IMR-90 (cell line): ENCODE results near the gene CD8A. TPM values are rescaled to one million over a fixed set of nuclear protein-coding genes. Genes with fewer than 3 reads are reported as not detected.

Experiments
- ATAC-seq: fragments of 200-7000 bp; cut with Tn5 transposase; 2 replicates; pipeline ENCODE4 v1.9.1; 2020; ENCODE audit warnings: low read depth, mild to moderate bottlenecking, moderate library complexity
- BruUV-seq: library from RNA; stranded (reverse); fragments of 400-500 nt; replicated peaks from 2 replicates; lab custom pipeline; 2021; lab: Mats Ljungman, UMichigan
- CTCF ChIA-PET: fragments of 300-600 bp; formaldehyde crosslinking; extraction: SDS; loops from one replicate; lab custom pipeline; 2021; ENCODE audit warnings: antibody characterized with exemption; lab: Yijun Ruan, JAX
- POLR2A ChIA-PET: fragments of 300-600 bp; sonication (Branson Sonifier 250); formaldehyde crosslinking; loops from one replicate; lab custom pipeline; 2022; ENCODE audit warnings: antibody characterized with exemption; ENCODE audit not compliant: unreplicated experiment; lab: Charles Lee
- DNase-seq: peaks from one replicate; pipeline ENCODE4 v3.0.0; 2013
- H2AFZ ChIP-seq: replicated peaks from 2 replicates; pipeline ENCODE3; 2013; ENCODE audit warnings: low read length, mild to moderate bottlenecking; ENCODE audit not compliant: poor library complexity
- H2AK5ac ChIP-seq: 2 replicates; pipeline ENCODE4 v1.6.1; 2013; ENCODE audit warnings: low read depth, low read length, inconsistent platforms
- H2AK9ac ChIP-seq: replicated peaks from 2 replicates; pipeline ENCODE3; 2013; ENCODE audit warnings: mild to moderate bottlenecking, low read depth, low read length, moderate library complexity; ENCODE audit not compliant: poor library complexity
- H2BK120ac ChIP-seq: 2 replicates; pipeline ENCODE4 v1.6.1; 2013; ENCODE audit warnings: low read depth, low read length, inconsistent platforms
- H2BK15ac ChIP-seq: 3 replicates; pipeline ENCODE4 v1.6.1; 2013; ENCODE audit warnings: low read depth, low read length, inconsistent platforms
- H2BK20ac ChIP-seq: 2 replicates; pipeline ENCODE4 v1.6.1; 2013; ENCODE audit warnings: low read depth, mild to moderate bottlenecking, inconsistent platforms, low read length, moderate library complexity
- H2BK5ac ChIP-seq: 2 replicates; pipeline ENCODE4 v1.6.1; 2013; ENCODE audit warnings: mild to moderate bottlenecking, low read depth, low read length, inconsistent platforms; ENCODE audit not compliant: poor library complexity, severe bottlenecking
- H3K14ac ChIP-seq: replicated peaks from 2 replicates; pipeline ENCODE4 v1.6.1; 2013; ENCODE audit warnings: low read depth, low read length, inconsistent platforms
- H3K18ac ChIP-seq: 2 replicates; pipeline ENCODE4 v1.6.1; 2013; ENCODE audit warnings: low read depth, low read length, control low read depth
- H3K23ac ChIP-seq: 2 replicates; pipeline ENCODE4 v1.6.1; 2013; ENCODE audit warnings: low read depth, low read length, inconsistent platforms
- H3K27ac ChIP-seq: 2 replicates; pipeline ENCODE4 v1.5.1; 2013; ENCODE audit warnings: mild to moderate bottlenecking, control low read depth, low read length; ENCODE audit not compliant: insufficient read depth
- H3K27me3 ChIP-seq: 2 replicates; pipeline ENCODE4 v1.6.1; 2013; ENCODE audit warnings: low read length; ENCODE audit not compliant: control insufficient read depth, insufficient read depth
- H3K36me3 ChIP-seq: 2 replicates; pipeline ENCODE4 v1.6.1; 2013; ENCODE audit warnings: low read length, mixed read lengths; ENCODE audit not compliant: control insufficient read depth, insufficient read depth
- H3K4ac ChIP-seq: 2 replicates; pipeline ENCODE4 v1.6.1; 2013; ENCODE audit warnings: low read depth, low read length, inconsistent platforms
- H3K4me1 ChIP-seq: 2 replicates; pipeline ENCODE4 v1.6.1; 2013; ENCODE audit warnings: low read length, mixed read lengths; ENCODE audit not compliant: control insufficient read depth, insufficient read depth
- H3K4me2 ChIP-seq: 2 replicates; pipeline ENCODE4 v1.6.1; 2013; ENCODE audit warnings: low read depth, mild to moderate bottlenecking, control low read depth, low read length, moderate library complexity
- H3K4me3 ChIP-seq: 2 replicates; pipeline ENCODE4 v1.5.1; 2013; ENCODE audit warnings: low read depth, mild to moderate bottlenecking, control low read depth, low read length, moderate library complexity; ENCODE audit not compliant: insufficient read depth
- H3K56ac ChIP-seq: 2 replicates; pipeline ENCODE4 v1.6.1; 2013; ENCODE audit warnings: low read length, inconsistent platforms; ENCODE audit not compliant: insufficient read depth; ENCODE audit errors: extremely low read depth
- H3K79me1 ChIP-seq, 2 experiments: 2 replicates each; pipeline ENCODE4 v1.6.1; 2013; ENCODE audit warnings: low read length in 2 of 2, inconsistent platforms in 1 of 2, low read depth in 1 of 2
- H3K9ac ChIP-seq: 2 replicates; pipeline ENCODE4 v1.6.1; 2013; ENCODE audit warnings: low read depth, low read length, control low read depth
- H3K9me1 ChIP-seq: 2 replicates; pipeline ENCODE4 v1.6.1; 2013; ENCODE audit warnings: low read length, inconsistent platforms; ENCODE audit not compliant: insufficient read depth
- H3K9me3 ChIP-seq: 2 replicates; pipeline ENCODE4 v1.6.1; 2013; ENCODE audit warnings: low read length; ENCODE audit not compliant: control insufficient read depth, insufficient read depth
- H4K20me1 ChIP-seq: 2 replicates; pipeline ENCODE4 v1.6.1; 2013; ENCODE audit warnings: low read length, inconsistent platforms; ENCODE audit not compliant: insufficient read depth
- H4K5ac ChIP-seq: 2 replicates; pipeline ENCODE4 v1.6.1; 2013; ENCODE audit warnings: mild to moderate bottlenecking, low read depth, low read length, control low read depth
- H4K8ac ChIP-seq, 2 experiments: 2 replicates each; pipeline ENCODE4 v1.6.1; 2013; ENCODE audit warnings: low read depth in 2 of 2, low read length in 2 of 2, control low read depth in 1 of 2, inconsistent platforms in 1 of 2
- H4K91ac ChIP-seq: 2 replicates; pipeline ENCODE4 v1.6.1; 2013; ENCODE audit warnings: low read depth, low read length, inconsistent platforms; ENCODE audit not compliant: insufficient read depth
- BHLHE40 ChIP-seq: fragments of 150-350 bp; IDR thresholded peaks from 2 replicates; pipeline ENCODE4 v1.6.1; 2016; ENCODE audit warnings: mild to moderate bottlenecking, low read depth, low read length
- CEBPB ChIP-seq: IDR thresholded peaks from 2 replicates; pipeline ENCODE4 v1.6.1; 2012; ENCODE audit warnings: low read depth, low read length, improper control_type of control experiment
- CHD1 ChIP-seq: IDR thresholded peaks from 2 replicates; pipeline ENCODE4 v1.6.1; 2012; ENCODE audit warnings: low read depth, low read length, improper control_type of control experiment
- FOS ChIP-seq: fragments of 150-350 bp; IDR thresholded peaks from 2 replicates; pipeline ENCODE4 v1.6.1; 2016; ENCODE audit warnings: low read depth, low read length
- MAFK ChIP-seq: IDR thresholded peaks from 2 replicates; pipeline ENCODE4 v1.6.1; 2012; ENCODE audit warnings: low read depth, low read length, improper control_type of control experiment
- MAZ ChIP-seq: IDR thresholded peaks from 2 replicates; pipeline ENCODE4 v1.6.1; 2012; ENCODE audit warnings: low read depth, mild to moderate bottlenecking, low read length, improper control_type of control experiment, moderate library complexity, borderline replicate concordance
- MXI1 ChIP-seq: IDR thresholded peaks from 2 replicates; pipeline ENCODE4 v1.6.1; 2012; ENCODE audit warnings: low read depth, mild to moderate bottlenecking, low read length, moderate library complexity, borderline replicate concordance
- NFE2L2 ChIP-seq: fragments of 150-350 bp; IDR thresholded peaks from 2 replicates; pipeline ENCODE4 v1.6.1; 2016; ENCODE audit warnings: low read depth, mild to moderate bottlenecking, low read length
- POLR2A ChIP-seq: IDR thresholded peaks from 2 replicates; pipeline ENCODE4 v1.6.1; 2012; ENCODE audit warnings: mild to moderate bottlenecking, low read depth, low read length
- RCOR1 ChIP-seq: IDR thresholded peaks from 2 replicates; pipeline ENCODE4 v1.6.1; 2012; ENCODE audit warnings: mild to moderate bottlenecking, low read length, improper control_type of control experiment; ENCODE audit not compliant: insufficient replicate concordance
- RFX5 ChIP-seq: IDR thresholded peaks from 2 replicates; pipeline ENCODE4 v1.8.0; 2012; ENCODE audit warnings: low read depth, mild to moderate bottlenecking, low read length, moderate library complexity
- SMC3 ChIP-seq: fragments of 150-350 bp; IDR thresholded peaks from 2 replicates; pipeline ENCODE4 v1.6.1; 2016; ENCODE audit warnings: low read depth, mild to moderate bottlenecking, antibody characterized with exemption, low read length, moderate library complexity
- WGBS, 2 experiments: methylation state at CpG; one replicate each; pipeline versions ENCODE4 v1.1.5 to v1.1.7; 2013; ENCODE audit warnings: missing lambda C conversion rate in 2 of 2; ENCODE audit not compliant: insufficient read length in 1 of 2; ENCODE audit errors: extremely low coverage in 2 of 2; 5-methylcytosine and 5-hydroxymethylcytosine counted together
- dilution Hi-C: fragments of 300-500 bp; cut with HindIII; formaldehyde crosslinking; loops from one replicate; pipeline ENCODE4 v1.14.3; 2018; ENCODE audit warnings: low sequenced_read_pairs; ENCODE audit not compliant: unreplicated experiment
- in situ Hi-C: fragments of 300-500 bp; cut with MboI; formaldehyde crosslinking; loops from 3 replicates; pipeline ENCODE4 v1.14.3; 2019; ENCODE audit warnings: low sequenced_read_pairs, inconsistent platforms, mixed read lengths
- intact Hi-C: fragments of 100-400 bp; cut with micrococcal nuclease; formaldehyde crosslinking; loops from 2 replicates; pipeline ENCODE4 v1.10.0; 2022
- polyA plus RNA-seq, 3 experiments: library from polyadenylated mRNA; depleted of rRNA; stranded (reverse); fragments of >200 nt; gene quantifications; 2 replicates each; pipeline ENCODE4 v1.2.3, GENCODE V29; 2012; ENCODE audit warnings: low replicate concordance in 1 of 3
- total RNA-seq: library from RNA; depleted of rRNA; stranded (reverse); fragments of >200 nt; gene quantifications from 2 replicates; pipeline ENCODE4 v1.2.3, GENCODE V29; 2012
- TF ChIP-seq, protein P1 (sequence below): conservative IDR thresholded peaks from 2 replicates; pipeline ENCODE4 v1.5.1; 2012; ENCODE audit warnings: mild to moderate bottlenecking, low read depth, low read length, improper control_type of control experiment
- TF ChIP-seq, protein P2 (sequence below): fragments of 150-350 bp; IDR thresholded peaks from 2 replicates; pipeline ENCODE4 v1.6.1; 2017; ENCODE audit warnings: mild to moderate bottlenecking, antibody characterized with exemption, low read length, low read depth
- TF ChIP-seq, protein P3 (sequence below): fragments of 150-350 bp; IDR thresholded peaks from 2 replicates; pipeline ENCODE4 v1.6.1; 2016; ENCODE audit warnings: low read depth, mild to moderate bottlenecking, low read length, moderate library complexity, borderline replicate concordance

CD8A gene
- total and polyA plus RNA-seq, 2 of the 4 experiments (the other 2 are of a cell fraction) = not detected

DNA sequence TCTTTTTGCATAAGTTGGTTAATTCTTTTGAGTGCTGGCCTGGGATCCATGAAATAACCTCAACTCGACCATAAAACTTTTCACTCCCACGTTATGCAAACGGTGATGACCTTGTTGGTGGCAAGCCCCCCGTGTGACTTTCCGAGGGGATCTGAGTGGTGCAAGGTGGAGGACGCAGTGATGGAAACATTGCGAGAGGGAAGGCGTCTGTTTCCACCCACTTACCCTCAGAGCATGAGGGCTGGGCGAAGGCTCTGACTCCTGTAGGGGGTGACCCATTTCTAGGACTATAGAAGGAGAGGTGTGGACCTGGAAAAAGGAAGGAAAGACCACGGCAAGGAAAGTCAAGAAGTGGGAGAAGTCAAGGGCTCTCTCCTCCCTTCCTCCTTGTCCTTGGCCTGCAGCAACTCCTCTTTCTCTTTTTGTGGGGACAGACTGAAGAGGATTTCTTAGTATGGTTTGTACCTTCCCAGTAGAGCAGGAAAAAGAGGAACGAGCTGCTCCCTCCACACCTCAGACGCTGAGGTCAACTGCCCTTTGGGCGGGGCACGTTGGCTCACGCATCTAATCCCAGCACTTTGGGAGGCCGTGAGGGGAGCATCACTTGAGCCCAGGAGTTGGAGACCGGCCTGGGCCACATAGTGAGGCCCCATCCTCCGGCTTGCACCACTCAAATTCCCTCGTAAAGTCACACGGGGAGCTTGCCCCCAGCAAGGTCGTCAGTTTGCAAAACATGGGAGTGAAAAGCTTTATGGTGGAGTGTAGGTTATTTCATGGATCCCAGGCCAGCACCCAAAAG is 15.5 kb upstream of the CD8A start:
- Histone ChIP-seq H2BK20ac (no peak overlapping the region), H3K79me1 (no peaks in the 10 kb centered on the region), H3K23ac (no peak overlapping the region), H3K4me3 (no peak overlapping the region), H3K27me3 (peaks cover 47% of the 10 kb centered on the region), H4K91ac (no peak overlapping the region), H3K4ac (no peak overlapping the region), H2BK5ac (no peak overlapping the region), H2AK9ac (no peak overlapping the region), H3K9ac (no peak overlapping the region), H2AFZ (peak overlapping the region; percentile 58), H2AK5ac (no peak overlapping the region), H3K4me2 (no peak overlapping the region), H4K8ac (no peak overlapping the region), H3K56ac (no peak overlapping the region), H3K9me1 (no peaks in the 10 kb centered on the region), H3K18ac (no peak overlapping the region), H3K4me1 (no peaks in the 10 kb centered on the region), H3K27ac (no peak overlapping the region), H3K36me3 (no peaks in the 10 kb centered on the region), H4K20me1 (no peaks in the 10 kb centered on the region), H3K9me3 (no peaks in the 10 kb centered on the region; the same call in 1 of the 2 replicates), H2BK120ac (no peak overlapping the region), H3K14ac (no peak overlapping the region), H2BK15ac (no peak overlapping the region), H4K5ac (no peak overlapping the region)
- ATAC-seq (no peak), DNase-seq (no peak)
- in situ Hi-C loops (no loop called here), dilution Hi-C loops (no loop called here), intact Hi-C loops (loop anchor here (5.0 kb wide), 1 partner anchor 411 kb away; no protein-coding TSS in a partner anchor)
- ChIA-PET POLR2A (no interaction called here), CTCF (no interaction called here)
- WGBS, 2 experiments = 81% methylated on average over 4 of the region's 21 CpGs; no CpG with 5 or more reads in 1 of the 2 experiments
- BruUV-seq = no TSS peak
- TF ChIP-seq RCOR1 = no peak
- TF ChIP-seq MAFK = no peak
- TF ChIP-seq, protein P1, sequence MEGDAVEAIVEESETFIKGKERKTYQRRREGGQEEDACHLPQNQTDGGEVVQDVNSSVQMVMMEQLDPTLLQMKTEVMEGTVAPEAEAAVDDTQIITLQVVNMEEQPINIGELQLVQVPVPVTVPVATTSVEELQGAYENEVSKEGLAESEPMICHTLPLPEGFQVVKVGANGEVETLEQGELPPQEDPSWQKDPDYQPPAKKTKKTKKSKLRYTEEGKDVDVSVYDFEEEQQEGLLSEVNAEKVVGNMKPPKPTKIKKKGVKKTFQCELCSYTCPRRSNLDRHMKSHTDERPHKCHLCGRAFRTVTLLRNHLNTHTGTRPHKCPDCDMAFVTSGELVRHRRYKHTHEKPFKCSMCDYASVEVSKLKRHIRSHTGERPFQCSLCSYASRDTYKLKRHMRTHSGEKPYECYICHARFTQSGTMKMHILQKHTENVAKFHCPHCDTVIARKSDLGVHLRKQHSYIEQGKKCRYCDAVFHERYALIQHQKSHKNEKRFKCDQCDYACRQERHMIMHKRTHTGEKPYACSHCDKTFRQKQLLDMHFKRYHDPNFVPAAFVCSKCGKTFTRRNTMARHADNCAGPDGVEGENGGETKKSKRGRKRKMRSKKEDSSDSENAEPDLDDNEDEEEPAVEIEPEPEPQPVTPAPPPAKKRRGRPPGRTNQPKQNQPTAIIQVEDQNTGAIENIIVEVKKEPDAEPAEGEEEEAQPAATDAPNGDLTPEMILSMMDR = no peak
- TF ChIP-seq, protein P2, sequence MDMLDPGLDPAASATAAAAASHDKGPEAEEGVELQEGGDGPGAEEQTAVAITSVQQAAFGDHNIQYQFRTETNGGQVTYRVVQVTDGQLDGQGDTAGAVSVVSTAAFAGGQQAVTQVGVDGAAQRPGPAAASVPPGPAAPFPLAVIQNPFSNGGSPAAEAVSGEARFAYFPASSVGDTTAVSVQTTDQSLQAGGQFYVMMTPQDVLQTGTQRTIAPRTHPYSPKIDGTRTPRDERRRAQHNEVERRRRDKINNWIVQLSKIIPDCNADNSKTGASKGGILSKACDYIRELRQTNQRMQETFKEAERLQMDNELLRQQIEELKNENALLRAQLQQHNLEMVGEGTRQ = no peak
- TF ChIP-seq MAZ = no peak
- no peak for TF ChIP-seq FOS
- no peak for TF ChIP-seq CHD1
- TF ChIP-seq, protein P3, sequence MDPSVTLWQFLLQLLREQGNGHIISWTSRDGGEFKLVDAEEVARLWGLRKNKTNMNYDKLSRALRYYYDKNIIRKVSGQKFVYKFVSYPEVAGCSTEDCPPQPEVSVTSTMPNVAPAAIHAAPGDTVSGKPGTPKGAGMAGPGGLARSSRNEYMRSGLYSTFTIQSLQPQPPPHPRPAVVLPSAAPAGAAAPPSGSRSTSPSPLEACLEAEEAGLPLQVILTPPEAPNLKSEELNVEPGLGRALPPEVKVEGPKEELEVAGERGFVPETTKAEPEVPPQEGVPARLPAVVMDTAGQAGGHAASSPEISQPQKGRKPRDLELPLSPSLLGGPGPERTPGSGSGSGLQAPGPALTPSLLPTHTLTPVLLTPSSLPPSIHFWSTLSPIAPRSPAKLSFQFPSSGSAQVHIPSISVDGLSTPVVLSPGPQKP = no peak
- no peak for TF ChIP-seq BHLHE40
- TF ChIP-seq NFE2L2 = no peak
- no peak for TF ChIP-seq CEBPB
- no peak for TF ChIP-seq POLR2A
- no peak for TF ChIP-seq MXI1
- no peak for TF ChIP-seq SMC3
- TF ChIP-seq RFX5 = no peak
